ENCODE results near the gene HINT2.

HINT2 gene

DNA sequence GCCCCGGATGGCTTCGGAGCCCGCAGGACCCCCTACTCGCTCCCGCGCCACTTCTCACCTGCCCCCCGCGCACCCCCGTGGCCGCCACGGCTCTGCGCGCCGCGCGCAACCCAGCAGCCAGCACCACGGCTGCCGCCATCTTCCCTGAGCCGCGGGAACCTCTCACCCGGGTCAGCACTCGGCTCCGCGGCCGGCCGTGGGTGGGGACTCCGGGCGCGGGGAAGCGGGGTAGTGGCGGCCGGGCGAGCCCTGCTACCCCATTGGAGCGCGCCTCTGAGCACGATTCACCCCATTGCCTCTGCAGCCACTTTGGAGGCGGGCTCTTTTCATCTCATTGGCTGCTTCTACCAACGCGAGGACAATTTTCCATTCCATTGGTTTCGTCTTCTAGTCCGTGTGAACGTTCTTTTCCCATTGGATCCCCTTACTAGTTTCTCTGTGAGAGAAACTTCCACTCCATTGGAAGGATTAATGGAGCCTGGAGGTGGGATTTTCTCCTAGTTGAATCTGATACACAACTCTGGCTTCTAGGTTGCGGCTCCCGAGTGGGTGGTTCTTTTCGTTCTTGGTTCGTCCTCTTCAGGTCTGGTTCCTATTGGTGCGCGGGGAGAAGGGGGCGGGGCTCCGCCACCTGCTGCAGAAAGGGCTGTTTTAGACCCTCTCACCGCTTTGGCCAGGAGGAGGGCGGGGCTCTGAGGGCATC lies at the start of gene HINT2:
TSS of gene HINT2 (minus strand) at position 202 of the 703 bp plus-strand sequence. CDS start at position 139, 63 bp downstream.
- peak; percentile 95 for DNase-seq (ENCODE audit: low spot score)

DNA sequence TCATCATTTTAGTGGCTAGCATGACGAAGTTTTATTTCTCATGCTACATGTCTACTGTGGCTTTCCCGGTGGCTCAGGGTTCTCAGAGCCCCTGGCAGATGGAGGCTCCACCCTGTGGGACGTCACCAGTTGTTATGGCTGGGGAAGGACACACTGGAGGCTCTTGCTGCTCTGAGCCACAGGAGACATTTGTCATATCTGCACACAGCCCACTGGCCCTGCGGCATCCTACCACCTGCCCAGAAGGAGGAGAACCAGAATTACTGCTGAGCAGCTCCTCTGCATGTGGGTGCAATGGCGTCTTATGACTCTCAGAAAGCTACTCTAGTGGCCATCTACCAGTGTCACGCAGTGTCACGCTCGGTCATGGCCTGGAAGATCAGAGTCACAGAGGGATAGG lies 48.7 kb upstream of the HINT2 start:
- DNase-seq (ENCODE audit: low spot score): no peak

DNA sequence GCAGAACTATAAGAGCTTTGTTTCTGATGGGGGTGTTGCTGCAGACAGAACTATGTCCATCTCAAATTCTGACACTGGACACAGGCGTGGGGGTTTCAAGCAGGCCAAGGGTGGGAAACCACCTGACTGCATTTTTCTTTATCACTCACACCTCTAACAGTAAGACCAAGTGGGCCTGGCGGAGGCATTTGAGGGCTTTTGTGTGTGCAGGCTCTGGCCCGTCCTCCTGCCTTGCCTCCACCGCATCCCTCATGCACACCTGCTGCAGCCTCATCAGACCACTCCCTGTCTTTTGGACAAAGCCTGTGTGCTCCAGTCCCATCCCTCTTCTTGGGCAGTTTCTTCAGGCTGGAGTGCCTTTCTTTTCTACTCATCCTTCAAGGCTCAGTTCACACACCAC lies 47.5 kb upstream of the HINT2 start:
- no peak for DNase-seq (ENCODE audit: low spot score)

DNA sequence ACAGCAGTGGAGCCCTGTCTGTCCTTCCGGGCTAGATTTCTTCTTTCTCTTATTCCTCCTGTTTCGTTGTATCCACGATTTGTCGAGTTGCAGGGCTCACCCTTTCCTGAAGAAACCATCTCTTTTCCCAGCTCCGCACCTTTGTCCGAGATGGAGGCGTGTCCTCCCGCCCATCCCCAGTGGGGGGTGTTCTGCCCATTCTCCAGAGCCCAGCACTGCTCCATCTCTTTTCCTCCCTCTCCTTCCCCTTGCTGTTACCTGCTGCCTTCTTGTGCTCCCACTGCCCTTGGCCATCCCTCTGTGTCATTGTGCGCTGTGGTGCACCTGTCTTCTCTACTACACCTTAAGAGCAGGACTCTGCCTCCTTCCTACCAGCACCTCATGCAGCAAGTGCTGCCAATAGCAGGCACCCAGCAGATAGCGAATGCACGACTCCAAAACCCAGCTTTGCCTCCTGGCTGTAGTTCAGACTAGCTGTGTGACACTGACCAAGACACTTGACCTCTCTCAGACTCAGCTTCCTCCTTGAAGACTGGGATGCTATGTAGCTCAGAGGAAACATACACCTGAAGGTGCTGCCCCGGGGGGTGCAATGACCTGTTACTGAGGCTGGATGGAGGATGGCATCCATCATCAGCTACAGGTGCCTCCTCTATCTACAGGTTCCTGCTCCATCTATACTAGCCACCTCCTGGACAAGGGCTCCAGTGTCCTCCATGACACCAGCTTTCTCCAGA lies 46.5 kb upstream of the HINT2 start:
- no peak for DNase-seq (ENCODE audit: low spot score)

DNA sequence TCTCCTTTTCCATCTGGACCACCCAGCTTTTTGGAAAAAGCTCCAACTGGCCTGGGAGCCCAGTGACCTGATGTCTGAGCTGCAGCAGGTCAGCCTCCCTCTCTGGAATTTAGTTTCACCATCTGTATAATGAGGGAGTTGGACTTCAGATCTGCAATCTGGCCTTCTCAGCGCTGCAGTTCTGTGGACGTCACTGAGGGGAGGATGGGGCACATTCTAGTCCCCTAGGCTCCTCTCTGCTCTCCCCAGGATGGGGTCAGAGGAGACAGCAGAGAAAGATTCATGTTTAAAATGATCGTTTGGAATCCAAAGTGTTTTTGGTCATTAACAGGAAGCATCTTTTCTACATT lies 45.1 kb upstream of the HINT2 start:
- DNase-seq (ENCODE audit: low spot score): no peak

DNA sequence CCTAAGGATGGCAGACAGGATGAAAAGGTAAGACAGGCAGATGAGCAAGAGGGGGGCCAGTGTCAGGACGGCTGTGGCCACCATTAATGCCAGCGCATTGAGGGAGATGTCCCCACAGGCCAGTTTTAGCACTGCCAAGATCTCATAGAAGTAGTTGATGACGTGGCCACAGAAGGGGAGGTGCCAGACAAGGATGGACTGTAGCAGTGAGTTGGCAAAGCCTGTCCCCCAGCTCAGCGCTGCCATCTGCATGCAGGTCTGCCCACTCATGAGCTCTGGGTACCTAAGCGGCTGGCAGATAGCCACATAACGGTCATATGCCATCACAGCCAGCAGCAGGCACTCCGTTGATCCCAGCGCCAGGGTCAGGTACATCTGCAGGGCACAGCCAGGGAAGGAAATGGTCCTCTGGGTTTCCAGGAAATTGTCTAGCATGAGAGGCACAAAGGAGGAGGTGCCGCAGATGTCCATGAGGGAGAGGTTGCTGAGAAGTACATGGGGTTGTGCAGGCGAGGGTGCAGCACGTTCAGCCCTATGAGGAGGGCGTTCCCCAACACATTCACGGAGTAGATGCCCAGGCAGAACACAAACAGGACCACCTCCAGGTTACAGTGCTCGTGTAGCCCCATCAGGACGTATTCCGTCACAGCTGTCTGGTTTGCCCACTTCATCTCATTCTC lies 44.6 kb upstream of the HINT2 start:
- peak; percentile 37 for DNase-seq (ENCODE audit: low spot score)

DNA sequence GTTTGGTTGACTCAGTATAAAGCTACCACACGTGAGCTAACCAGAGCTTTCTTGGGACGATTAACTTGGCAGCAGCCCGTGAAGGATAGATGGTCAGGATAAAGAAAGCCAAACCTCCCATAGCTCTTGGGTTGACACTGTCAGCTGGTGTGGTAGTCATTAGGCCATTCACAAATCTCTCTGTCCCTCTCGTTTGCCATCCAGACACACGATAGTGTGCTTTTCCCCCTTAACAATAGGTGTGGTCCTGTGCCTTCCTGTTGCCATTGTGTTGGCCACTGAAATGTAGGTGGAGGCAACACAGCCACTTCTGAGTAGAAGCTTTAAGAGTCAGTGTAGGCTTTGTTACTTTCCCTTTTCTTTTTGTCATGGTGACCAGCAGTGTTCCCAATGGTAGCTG lies 43.6 kb upstream of the HINT2 start:
- no peak for DNase-seq (ENCODE audit: low spot score)

DNA sequence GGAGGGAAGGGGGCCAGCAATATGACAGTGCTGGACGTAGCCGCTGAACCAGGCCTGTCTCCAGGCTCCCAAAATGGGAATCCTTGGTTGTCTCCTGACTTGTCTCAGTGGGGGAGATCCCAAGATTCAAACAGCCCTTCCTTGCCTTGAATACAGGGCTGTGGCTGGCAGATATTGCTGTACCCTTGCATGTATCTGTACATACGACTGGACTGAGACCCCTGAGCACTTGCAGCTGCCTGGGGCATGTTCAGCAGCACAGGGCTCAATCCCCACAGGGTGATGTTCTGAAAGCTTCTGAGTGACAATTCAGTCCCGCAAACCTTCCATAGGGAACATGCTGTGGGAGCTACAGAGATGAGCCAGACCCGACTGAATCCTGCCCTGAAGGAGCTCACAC lies 42.0 kb upstream of the HINT2 start:
- DNase-seq (ENCODE audit: low spot score): no peak

DNA sequence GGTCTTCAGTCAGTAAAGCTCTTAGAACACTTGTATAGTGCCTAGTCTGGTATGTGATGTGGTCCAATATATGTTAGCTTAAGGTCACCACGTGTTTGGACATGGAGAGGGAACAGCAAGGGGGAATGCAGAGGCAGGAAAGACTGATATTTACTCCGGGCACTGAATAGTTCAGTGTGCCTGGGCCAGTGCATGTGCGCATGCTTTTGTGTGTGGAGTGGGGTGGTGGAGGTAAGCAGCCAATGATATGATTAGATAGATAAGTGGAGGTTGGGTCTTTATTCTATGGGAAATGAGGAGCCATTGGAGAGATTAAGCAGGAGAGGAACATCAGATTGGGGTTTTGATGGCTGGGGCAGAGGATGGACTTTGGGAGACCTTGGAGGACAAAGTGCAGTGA lies 41.4 kb upstream of the HINT2 start:
- no peak for DNase-seq (ENCODE audit: low spot score)

DNA sequence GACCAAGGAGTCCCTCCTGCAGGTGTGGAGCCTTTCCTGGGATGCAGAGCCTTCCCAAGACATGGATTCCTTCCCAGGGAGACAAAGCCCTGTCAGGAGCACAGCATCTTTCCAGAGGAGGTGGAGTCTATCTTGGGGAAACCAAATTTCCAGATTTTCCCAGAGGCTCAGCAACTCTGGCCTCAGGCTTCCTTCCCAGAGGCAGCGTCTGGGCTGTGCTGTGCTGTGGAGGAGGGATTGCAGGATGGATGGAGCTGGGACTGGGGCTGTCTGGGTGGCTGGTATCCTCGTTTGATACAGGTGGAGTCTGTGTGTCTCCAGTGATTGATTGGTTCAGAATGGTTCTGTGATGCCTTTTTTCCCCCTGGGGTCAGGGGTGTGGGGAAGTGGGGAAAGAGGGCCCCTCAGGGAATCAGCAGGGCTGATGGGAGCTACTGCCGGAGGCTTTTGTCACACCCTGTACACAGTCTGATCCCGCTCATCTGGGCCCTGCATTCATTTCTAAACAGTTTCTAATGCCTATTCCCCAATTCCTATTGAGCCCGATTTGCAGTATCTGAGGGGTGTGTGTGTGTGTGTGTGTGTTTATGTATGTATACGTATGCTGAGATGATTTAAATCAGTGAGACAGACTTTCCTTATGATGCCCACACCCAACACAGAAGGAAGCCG lies 39.4 kb upstream of the HINT2 start:
- DNase-seq (ENCODE audit: low spot score): no peak

DNA sequence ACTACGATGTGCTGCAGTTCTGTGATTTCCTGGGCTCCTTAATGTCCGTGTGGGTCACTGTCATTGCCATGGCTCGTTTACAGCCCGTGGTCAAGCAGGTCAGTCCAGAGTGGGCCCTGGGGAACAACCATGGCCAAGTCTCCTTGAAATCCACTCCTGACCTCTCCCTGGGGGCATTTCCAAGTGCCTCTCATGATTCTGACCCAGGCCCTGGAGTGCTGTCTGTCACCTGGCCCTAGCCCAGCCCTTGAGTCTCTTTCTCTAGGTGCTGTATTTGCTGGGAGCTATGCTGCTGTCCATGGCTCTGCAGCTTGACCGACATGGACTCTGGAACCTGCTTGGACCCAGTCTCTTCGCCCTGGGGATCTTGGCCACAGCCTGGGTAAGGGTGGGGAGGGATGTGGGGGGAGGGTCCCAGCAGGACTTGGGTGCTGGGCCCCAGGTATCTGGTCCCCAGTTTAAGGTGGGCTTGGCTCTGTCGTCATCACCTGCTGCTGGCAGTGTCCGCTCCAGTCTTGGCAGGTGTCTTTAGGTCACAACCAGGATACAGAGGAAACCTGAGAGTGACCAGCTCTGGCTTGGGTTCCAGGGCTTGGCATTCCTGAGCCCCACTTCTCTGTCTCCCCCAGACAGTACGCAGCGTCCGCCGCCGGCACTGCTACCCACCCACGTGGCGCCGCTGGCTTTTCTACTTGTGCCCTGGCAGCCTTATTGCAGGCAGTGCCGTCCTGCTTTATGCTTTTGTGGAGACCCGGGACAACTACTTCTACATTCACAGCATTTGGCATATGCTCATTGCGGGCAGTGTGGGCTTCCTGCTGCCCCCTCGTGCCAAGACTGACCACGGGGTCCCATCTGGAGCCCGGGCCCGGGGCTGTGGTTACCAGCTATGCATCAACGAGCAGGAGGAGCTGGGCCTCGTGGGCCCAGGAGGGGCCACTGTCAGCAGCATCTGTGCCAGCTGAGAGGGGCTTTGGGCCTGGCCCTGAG lies 38.3 kb upstream of the HINT2 start:
- DNase-seq (ENCODE audit: low spot score): no peak

DNA sequence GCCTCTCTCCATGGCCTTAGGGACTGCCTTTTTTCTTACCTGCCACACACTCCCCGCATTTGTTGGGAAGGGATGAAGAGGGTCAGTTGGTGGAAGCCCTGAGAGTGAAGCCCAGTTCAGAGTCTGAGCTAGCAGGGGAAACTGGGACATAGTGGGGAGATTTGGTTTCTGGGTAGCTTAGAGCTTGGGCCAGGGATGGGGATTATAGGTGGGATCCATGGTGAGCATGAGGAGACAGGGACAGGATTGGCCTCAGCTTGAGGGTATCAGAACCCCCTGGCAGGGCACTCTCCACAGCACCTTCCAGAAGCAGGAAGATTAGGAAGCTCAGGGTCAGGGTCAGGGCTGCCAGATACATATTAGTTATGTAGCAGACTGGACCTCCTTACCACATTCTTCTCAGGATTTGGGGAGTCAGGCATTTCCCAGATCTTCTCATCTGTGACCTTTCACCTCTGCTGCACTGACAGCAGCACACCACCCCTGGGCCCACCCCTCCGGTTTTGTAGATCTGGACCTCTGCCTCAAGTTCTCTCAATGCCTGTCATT lies 37.5 kb upstream of the HINT2 start:
- DNase-seq (ENCODE audit: low spot score): no peak

DNA sequence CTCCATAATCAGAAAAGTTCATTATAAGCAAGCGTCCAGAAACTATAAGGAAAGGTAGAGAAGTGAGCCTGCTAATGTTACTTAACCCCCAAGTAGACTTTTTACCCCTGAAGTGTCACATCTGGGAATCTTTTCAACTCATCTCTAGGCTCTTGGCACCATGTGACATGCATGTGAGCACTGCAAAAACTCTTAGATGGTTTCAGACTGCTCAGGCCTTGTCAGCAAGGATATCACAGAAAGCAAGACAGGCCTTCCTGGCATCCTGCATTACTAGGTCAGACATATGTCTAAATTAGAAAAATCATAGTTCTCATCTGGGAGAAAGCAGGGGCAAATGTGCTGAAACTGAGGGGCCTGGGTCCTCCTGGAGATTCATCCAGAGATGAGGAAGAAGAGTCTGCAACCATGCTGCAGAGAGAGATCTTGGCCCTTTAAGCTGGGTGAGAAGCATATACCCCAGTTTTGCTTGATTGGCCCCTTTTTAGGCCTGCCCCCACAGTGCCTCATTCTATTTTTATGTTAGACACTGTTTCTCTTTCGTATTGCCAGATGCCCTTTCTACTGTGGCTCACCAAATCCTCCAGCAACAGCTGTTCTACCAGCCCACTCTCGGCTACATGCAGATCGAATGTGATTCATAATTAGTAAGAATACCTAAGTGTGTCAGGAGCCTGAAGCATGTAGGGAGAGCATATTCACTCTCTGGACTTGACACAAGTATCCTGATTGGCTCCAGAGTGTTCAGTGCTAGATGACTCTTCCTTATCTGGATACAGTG lies 33.1 kb upstream of the HINT2 start:
- no peak for DNase-seq (ENCODE audit: low spot score)

DNA sequence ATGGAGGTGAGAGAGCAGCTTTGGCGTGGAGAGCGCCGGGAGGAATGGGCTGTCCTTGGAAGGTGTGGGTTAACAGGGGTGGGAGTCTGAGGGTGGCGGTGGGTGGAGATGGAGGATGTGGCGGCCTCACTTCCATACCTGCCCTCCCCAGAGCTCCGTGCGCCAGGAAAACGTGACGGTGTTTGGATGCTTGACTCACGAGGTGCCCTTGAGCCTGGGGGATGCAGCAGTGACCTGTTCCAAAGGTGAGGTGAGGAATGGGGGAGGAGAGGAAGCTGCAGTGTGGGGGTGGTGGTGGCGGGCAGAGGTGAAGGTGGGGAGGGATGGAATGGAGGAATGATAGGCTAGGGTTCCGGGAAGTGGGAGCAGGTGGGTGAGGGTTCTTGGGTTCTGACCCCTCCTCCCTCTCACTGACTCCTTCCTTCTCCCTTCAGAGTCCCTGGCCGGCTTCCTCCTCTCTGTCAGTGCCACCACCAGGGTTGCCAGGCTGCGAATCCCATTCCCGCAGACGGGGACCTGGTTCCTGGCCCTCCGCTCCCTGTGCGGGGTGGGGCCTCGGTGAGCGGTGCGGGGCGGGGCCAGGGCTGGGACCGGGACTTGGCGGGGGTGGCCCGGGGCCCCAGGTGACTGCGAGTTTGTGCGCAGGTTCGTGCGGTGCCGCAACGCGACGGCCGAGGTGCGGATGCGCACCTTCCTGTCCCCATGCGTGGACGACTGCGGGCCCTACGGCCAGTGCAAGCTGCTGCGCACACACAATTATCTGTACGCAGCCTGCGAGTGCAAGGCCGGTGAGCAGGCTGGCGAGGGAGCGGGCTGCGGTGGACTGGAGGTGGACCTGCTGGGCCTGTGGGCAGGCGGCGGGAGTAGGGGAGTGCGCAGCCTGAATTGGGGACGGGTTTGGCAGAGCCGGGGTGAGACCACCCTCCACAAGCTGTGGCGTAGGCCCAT lies 31.3 kb upstream of the HINT2 start:
- no peak for DNase-seq (ENCODE audit: low spot score)

DNA sequence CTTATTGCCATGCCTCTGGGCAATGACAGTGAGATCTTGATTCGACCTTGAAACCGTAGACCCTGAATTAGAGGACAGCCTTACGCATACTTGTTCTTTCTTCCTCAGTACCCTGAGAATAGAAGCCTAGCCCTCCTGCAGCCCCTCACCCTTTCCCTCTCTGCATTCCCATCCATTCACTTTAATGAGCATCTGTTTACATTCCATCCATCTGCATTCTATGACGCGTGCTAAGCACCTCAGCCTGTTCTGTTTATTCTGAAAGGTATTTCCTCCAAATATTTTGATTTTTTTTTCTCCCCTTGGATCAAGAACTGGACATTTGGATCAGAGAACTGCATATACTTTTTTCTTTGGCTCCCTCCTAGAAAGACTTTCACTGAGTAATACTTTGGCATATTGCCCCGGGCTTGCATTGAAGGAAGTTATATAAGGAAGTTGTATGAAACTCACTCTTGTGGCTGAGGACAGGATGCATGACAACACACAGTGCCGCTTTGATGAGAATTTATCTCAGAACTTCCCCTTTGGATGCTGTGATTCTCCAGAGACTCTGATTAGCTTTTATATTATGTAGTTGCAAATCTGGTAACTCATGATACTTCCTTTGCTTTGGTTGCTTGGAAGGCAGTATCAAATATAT lies 29.9 kb upstream of the HINT2 start:
- no peak for DNase-seq (ENCODE audit: low spot score)

DNA sequence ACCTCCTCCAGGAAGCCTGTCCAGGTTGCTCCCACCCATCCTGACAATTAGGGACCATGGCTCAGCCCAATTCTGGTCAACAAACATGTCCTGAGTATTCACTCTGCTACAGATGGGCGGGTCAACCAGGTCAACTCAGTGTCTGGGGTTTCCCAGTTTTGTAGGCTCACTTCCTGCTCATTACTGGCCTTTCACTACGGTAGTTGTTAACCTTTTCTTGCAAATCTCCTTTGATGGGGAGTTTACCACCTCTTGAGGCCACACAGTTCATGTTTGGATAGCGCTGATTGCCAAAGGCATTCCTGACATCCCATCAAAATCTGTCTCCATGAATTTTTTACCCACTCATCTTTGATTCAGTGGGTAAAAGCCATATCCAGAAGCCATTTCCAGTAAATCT lies 28.0 kb upstream of the HINT2 start:
- no peak for DNase-seq (ENCODE audit: low spot score)

DNA sequence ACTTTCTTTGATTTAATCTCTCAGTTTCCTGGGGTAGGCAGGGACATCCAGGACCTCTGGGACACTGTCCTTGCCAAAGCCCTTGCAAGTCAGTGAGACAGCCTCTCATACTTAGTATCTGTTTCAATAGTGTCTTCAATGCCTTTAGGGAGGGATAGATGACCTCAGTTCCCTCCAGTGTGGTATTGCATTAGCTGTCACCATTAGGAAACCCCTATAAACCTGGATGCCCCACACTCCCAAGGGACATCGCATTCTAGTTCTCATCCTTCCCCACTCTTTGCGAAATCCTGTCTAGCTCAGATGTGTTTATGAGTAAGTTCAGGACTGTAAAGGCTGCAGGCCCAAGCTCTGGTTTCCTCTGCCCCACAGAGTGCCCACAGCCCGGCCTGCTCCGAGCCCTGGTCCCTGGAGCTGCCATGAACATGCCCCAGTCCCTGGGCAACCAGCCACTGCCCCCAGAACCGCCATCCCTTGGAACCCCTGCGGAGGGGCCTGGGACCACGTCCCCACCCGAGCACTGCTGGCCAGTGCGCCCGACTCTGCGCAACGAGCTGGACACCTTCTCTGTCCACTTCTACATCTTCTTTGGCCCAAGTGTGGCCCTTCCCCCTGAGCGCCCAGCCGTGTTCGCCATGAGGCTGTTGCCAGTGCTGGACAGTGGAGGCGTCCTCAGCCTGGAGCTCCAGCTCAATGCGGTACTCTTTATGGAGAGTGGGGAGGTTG lies 27.3 kb upstream of the HINT2 start:
- no peak for DNase-seq (ENCODE audit: low spot score)

DNA sequence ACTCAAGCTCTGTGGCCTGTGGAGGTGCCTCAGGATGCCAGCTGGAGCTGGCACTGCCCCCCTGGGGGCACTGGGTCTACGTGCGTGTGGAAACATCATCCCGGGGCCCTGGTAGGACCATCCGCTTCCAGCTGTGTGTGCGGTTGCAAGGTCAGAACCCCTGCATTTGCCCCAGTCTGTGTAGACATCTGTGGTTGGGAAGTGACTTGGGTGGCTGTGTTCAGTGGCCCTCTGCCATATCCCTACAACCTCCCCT lies 26.7 kb upstream of the HINT2 start:
- DNase-seq (ENCODE audit: low spot score): no peak
